IgD-negative memory B cell (primary cell): Measurements from ENCODE around the gene UBE2J1. TPM values are rescaled to one million over a fixed set of nuclear protein-coding genes. Genes with fewer than 3 reads are reported as not detected.

Source experiments
- H3K27ac Mint-ChIP-seq, 3 donors: one replicate each; pipeline ENCODE4 v1.8.0; 2020 to 2022; ENCODE audit warnings: mild to moderate bottlenecking in 3 of 3, mixed read lengths in 3 of 3, moderate library complexity in 1 of 3
- H3K27me3 Mint-ChIP-seq: one replicate; pipeline ENCODE4 v1.8.0; 2021; ENCODE audit warnings: mixed read lengths
- H3K36me3 Mint-ChIP-seq: one replicate; pipeline ENCODE4 v1.8.0; 2020; ENCODE audit warnings: mild to moderate bottlenecking, mixed read lengths
- H3K4me1 Mint-ChIP-seq, 3 donors: one replicate each; pipeline ENCODE4 v1.8.0; 2020 to 2022; ENCODE audit warnings: mixed read lengths in 3 of 3, mild to moderate bottlenecking in 1 of 3
- H3K4me3 Mint-ChIP-seq, 4 donors: one replicate each; pipeline ENCODE4 v1.8.0; 2020 to 2022; ENCODE audit warnings: mild to moderate bottlenecking in 4 of 4, mixed read lengths in 4 of 4, moderate library complexity in 3 of 4
- H3K9me3 Mint-ChIP-seq, 3 donors: one replicate each; pipeline ENCODE4 v1.8.0; 2020 to 2021; ENCODE audit warnings: mixed read lengths in 3 of 3, mild to moderate bottlenecking in 1 of 3
- polyA plus RNA-seq: library from polyadenylated mRNA; unstranded; fragments of 300-500 nt; fragmentation: Illumina TruSeq; gene quantifications from one replicate; pipeline ENCODE4 v1.2.3, GENCODE V29; 2021

The UBE2J1 gene
- polyA plus RNA-seq, 1 donor from 2014 or later, result 193 TPM

- H3K27me3 Mint-ChIP-seq, result peaks cover 1% of the 10 kb centered on the region
- H3K4me3 Mint-ChIP-seq, result no peak overlapping the region
- no peaks in the 10 kb centered on the region for H3K36me3 Mint-ChIP-seq
- H3K4me1 Mint-ChIP-seq, result peaks cover 4 to 7% (median 5%) of the 10 kb centered on the region in 3 donors
- no peak overlapping the region for H3K27ac Mint-ChIP-seq
- H3K9me3 Mint-ChIP-seq, result no peaks in the 10 kb centered on the region
Observed at GRCh38 chr6:89278956-89279355, 73.6 kb downstream of the UBE2J1 start.

Other genes starting within 250 kb of the UBE2J1 start
- 0.41 TPM for gene SRSF12, start 234.7 kb downstream of the UBE2J1 start, polyA plus RNA-seq
- 16.0 TPM for gene PM20D2, start 206.7 kb downstream of the UBE2J1 start, polyA plus RNA-seq
- gene GABRR1, start 135.4 kb downstream of the UBE2J1 start, polyA plus RNA-seq, result not detected
- 0.13 TPM for gene GABRR2, start 37.4 kb downstream of the UBE2J1 start, polyA plus RNA-seq
- gene RRAGD, start 59.6 kb upstream of the UBE2J1 start, polyA plus RNA-seq, result 1.0 TPM
- 6.6 TPM for gene ANKRD6, start 80.4 kb upstream of the UBE2J1 start, polyA plus RNA-seq